HCT116 (cell line): ENCODE results near the gene TPRG1.

Experiments
- EGR1 ChIP-seq: IDR thresholded peaks from 2 replicates; pipeline ENCODE4 v1.6.1; 2012; ENCODE audit warnings: low read depth
- EZH2 ChIP-seq: fragments of 200-600 bp; sonication (generic); IDR thresholded peaks from 2 replicates; pipeline ENCODE4 v1.6.1; 2017; ENCODE audit warnings: antibody characterized with exemption, mixed run types
- EZH2phosphoT487 ChIP-seq: fragments of 200-600 bp; IDR thresholded peaks from 2 replicates; pipeline ENCODE4 v1.6.1; 2018; ENCODE audit warnings: antibody characterized with exemption, borderline replicate concordance
- POLR2A ChIP-seq: IDR thresholded peaks from 2 replicates; pipeline ENCODE4 v1.7.0; 2011; ENCODE audit warnings: borderline replicate concordance; ENCODE audit not compliant: insufficient read depth, insufficient read length; ENCODE audit errors: extremely low read depth
- POLR2AphosphoS5 ChIP-seq: IDR thresholded peaks from 2 replicates; pipeline ENCODE4 v1.6.1; 2011; ENCODE audit warnings: mild to moderate bottlenecking, low read depth, low read length, moderate library complexity
- RAD21 ChIP-seq: IDR thresholded peaks from 2 replicates; pipeline ENCODE4 v1.6.1; 2012; ENCODE audit warnings: low read depth, mild to moderate bottlenecking
- SRF ChIP-seq: IDR thresholded peaks from 2 replicates; pipeline ENCODE4 v1.6.1; 2012; ENCODE audit warnings: low read depth
- TCF7L2 ChIP-seq: IDR thresholded peaks from 2 replicates; pipeline ENCODE4 v1.7.0; 2011; ENCODE audit warnings: borderline replicate concordance, inconsistent platforms; ENCODE audit not compliant: insufficient read depth, insufficient read length; ENCODE audit errors: extremely low read depth
- YY1 ChIP-seq: IDR thresholded peaks from 2 replicates; pipeline ENCODE4 v1.6.1; 2011; ENCODE audit warnings: low read length, low read depth, moderate library complexity, mild to moderate bottlenecking; ENCODE audit not compliant: insufficient replicate concordance; ENCODE audit errors: extremely low read depth
- TF ChIP-seq, protein P1 (sequence below): IDR thresholded peaks from 2 replicates; pipeline ENCODE4 v1.6.1; 2012
- TF ChIP-seq, protein P2 (sequence below), 3 experiments: fragments of 200-600 bp in 1 of 3; sonication (generic) in 1 of 3; IDR thresholded peaks in 2 of 3; conservative IDR thresholded peaks in 1 of 3; 2 replicates each; pipeline ENCODE4 v1.5.1; 2012 to 2017; ENCODE audit warnings: low read depth in 2 of 3, low read length in 2 of 3, antibody characterized with exemption in 1 of 3, borderline replicate concordance in 1 of 3, control low read depth in 1 of 3, mild to moderate bottlenecking in 1 of 3, mixed read lengths in 1 of 3, mixed run types in 1 of 3, moderate library complexity in 1 of 3; ENCODE audit not compliant: insufficient read depth in 1 of 3

DNA sequence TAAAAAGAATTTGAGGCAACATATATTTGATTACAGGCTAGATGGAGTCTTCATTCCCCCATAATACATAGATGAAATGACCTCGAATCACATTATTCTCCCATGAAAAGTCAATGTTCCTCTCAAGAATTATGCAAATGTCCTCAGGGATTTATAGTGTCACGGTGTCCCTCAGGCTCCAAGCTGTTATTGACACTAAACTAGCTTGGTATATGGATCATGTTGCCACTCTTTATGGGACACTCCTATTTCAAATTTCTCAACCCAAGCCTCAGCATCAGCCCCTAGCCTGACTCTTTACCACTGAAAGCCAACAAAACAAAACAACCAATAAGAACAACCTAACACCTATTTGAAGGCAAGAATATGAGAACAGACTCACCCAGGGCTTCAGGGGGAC, 139.8 kb downstream of the TPRG1 start:
- TF ChIP-seq, protein P1, sequence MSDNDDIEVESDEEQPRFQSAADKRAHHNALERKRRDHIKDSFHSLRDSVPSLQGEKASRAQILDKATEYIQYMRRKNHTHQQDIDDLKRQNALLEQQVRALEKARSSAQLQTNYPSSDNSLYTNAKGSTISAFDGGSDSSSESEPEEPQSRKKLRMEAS, result no peak
- no peak for TF ChIP-seq EZH2
- TF ChIP-seq, protein P2, sequence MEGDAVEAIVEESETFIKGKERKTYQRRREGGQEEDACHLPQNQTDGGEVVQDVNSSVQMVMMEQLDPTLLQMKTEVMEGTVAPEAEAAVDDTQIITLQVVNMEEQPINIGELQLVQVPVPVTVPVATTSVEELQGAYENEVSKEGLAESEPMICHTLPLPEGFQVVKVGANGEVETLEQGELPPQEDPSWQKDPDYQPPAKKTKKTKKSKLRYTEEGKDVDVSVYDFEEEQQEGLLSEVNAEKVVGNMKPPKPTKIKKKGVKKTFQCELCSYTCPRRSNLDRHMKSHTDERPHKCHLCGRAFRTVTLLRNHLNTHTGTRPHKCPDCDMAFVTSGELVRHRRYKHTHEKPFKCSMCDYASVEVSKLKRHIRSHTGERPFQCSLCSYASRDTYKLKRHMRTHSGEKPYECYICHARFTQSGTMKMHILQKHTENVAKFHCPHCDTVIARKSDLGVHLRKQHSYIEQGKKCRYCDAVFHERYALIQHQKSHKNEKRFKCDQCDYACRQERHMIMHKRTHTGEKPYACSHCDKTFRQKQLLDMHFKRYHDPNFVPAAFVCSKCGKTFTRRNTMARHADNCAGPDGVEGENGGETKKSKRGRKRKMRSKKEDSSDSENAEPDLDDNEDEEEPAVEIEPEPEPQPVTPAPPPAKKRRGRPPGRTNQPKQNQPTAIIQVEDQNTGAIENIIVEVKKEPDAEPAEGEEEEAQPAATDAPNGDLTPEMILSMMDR (IDR thresholded peaks at IDR 0.05 in 2 of 3, conservative IDR thresholded peaks at IDR 0.05 in 1 of 3; ENCODE audit: borderline replicate concordance in 1 of 3, insufficient read depth in 1 of 3, low read depth in 2 of 3, low read length in 2 of 3), result no peak
- no peak for TF ChIP-seq POLR2A
- TF ChIP-seq EZH2phosphoT487, result no peak
- TF ChIP-seq POLR2AphosphoS5, result no peak
- TF ChIP-seq SRF, result no peak
- no peak for TF ChIP-seq EGR1
- no peak for TF ChIP-seq RAD21
- no peak for TF ChIP-seq YY1
- no peak for TF ChIP-seq TCF7L2
